ENCODE measurements around the gene ADAT3.

DNA sequence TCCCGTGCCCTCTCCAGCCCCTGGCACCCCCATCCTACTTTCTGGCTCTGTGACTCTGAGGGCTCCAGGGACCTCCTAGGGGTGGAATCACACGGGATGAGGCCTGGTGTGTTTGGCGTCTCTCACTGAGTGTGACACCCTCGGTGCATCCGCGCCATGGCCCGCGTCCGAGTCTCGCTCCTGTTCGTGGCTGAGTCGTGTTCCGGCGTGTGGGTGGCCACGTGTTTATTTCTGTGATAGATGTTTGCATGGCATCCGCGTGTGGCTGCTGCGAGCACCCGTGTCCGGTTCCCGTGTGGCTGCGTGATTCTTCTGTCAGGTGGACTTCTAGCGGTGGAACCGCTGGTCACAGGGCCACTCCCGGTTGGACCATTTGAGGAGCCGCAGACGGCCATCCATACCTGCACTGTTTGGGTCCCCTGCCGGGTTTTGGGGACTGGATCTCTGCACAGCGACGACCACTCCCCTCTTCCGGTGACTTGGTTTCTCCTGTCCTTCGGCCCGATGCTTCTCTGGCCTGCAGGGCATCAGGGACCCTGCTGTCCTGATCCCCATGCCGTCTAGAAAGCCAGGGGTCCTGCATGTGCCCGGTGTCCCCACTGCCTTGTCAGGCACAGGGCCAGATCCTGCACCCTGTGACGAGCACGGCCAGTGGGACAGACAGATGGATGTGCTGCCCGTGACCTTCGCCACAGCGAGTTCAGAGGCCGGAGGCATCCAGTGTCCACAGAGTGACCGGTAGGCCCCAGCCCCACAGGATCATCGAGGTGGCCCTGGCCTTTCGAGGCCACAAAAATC lies 44.3 kb downstream of the ADAT3 start:
- TF ChIP-seq EZH2 (IDR thresholded peaks at IDR 0.05; ENCODE audit: borderline replicate concordance, insufficient read depth, low read depth, low read length, poor library complexity, severe bottlenecking), result no peak
- TF ChIP-seq, protein P1, sequence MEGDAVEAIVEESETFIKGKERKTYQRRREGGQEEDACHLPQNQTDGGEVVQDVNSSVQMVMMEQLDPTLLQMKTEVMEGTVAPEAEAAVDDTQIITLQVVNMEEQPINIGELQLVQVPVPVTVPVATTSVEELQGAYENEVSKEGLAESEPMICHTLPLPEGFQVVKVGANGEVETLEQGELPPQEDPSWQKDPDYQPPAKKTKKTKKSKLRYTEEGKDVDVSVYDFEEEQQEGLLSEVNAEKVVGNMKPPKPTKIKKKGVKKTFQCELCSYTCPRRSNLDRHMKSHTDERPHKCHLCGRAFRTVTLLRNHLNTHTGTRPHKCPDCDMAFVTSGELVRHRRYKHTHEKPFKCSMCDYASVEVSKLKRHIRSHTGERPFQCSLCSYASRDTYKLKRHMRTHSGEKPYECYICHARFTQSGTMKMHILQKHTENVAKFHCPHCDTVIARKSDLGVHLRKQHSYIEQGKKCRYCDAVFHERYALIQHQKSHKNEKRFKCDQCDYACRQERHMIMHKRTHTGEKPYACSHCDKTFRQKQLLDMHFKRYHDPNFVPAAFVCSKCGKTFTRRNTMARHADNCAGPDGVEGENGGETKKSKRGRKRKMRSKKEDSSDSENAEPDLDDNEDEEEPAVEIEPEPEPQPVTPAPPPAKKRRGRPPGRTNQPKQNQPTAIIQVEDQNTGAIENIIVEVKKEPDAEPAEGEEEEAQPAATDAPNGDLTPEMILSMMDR (IDR thresholded peaks at IDR 0.05), result no peak
